Pons (tissue), 1 donor: ENCODE results near the gene SLC35F6.
"Not testable (repeated sequence)": the region's sequence is repeated elsewhere in the genome, so short reads cannot be mapped to it uniquely, and the experiment has no call there.

Experiments used
- DNase-seq: peaks from one replicate; pipeline ENCODE4 v3.0.0-alpha.2; 2016; ENCODE audit warnings: low spot score

SLC35F6 gene

GRCh38 chr2:26784570-26785234 is 20.6 kb downstream of the SLC35F6 start:
- DNase-seq, result no peak

DNA sequence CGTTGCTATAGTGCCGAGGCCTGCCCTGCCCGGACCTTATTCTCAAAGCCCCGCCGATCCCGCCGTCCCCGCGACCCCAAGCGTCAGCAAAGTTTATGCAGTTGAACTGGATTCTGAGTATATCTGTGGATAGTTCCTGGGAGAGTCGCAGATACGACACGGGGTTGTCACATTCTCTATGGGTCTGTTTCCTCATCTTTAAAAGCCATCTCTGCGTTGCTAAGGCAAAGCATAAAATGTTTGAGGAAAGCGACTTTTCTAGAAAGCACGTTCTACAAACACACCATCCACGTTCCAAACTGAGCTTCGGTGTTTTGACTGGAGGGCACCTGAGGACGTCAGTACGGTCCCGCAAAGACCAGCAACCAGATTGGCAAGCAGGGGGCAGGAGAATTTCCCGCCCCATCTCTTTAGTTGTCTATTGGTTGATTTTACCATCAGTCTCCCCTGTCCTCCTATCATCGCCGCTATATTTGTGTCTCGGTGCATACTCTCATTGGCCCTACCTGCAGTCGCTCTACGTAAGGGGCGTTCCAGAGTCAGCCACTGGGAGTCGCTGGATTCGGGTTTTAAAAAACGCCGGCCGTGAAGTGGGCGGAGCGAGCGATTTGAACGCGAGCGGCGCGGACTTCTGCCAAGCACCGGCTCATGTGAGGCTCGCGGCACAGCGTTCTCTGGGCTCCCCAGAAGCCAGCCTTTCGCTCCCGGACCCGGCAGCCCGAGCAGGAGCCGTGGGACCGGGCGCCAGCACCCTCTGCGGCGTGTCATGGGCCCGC is 21.5 kb downstream of the SLC35F6 start, which contains the start of gene CENPA:
CENPA (plus strand) TSS at position 626 of the 776 bp plus-strand sequence; CDS start at position 767, 141 bp downstream.
- DNase-seq, result peak; percentile 100

- DNase-seq, result no peak
Observed at GRCh38 chr2:26786207-26787028, 22.3 kb downstream of the SLC35F6 start.

DNA sequence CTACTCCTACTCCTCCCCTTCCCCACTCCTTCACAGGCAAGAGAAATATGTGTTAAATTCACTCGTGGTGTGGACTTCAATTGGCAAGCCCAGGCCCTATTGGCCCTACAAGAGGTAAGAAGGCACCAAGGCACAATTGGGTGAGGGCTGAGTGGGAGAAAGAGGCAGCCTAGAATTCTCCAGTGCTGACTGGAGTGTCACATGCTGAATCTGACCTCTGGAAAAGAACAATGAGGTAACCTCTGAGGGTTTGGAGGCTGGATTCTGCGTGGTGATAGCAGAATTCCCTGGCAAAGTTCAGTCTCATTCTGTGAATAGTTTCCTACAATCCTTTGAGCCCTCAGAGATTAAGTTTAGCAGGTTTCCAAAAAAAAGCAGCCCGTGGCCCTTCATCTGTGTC is 28.6 kb downstream of the SLC35F6 start:
- DNase-seq, result no peak

DNA sequence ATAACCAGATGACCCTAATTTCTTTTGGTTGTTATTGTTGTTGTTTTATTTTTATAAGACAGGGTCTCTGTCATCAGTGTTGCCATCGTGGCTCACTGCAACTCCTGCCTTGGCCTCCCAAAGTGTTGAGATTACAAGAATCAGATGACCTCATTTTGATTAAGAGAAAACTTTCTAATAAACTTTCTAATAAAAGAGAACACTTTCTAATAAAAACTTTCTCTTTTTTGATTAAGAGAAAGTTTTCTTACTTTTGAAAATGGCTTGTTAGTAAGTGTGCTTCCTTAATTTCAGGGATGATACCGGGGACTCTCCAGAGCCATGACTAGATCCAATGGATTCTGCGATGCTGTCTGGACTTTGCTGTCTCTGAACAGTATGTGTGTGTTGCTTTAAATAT is 29.4 kb downstream of the SLC35F6 start:
- DNase-seq, result no peak

GRCh38 chr2:26795135-26795534 is 31.1 kb downstream of the SLC35F6 start:
- not testable (repeated sequence) for DNase-seq

DNA sequence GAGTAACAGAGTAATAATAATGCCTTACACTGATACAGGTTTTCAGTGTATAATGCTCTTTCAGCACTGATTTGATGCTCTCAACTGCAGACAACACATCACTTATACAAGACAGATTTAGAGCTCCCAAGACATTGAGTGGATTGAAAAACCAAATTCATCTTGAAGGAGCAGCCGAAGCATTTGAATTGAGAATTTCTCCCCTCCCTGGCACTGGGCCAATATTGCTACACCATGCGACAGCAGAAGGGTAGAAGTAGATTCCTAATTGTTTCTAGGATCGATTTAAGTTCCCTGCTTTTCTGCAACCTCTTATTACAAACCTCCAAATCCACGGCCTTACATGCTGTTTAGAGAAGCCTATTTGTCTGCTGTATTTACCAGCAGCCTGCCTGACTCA is 37.2 kb downstream of the SLC35F6 start:
- no peak for DNase-seq

GRCh38 chr2:26801796-26802195 is 37.7 kb downstream of the SLC35F6 start:
- DNase-seq, result no peak

GRCh38 chr2:26805241-26805676 is 41.2 kb downstream of the SLC35F6 start:
- DNase-seq, result no peak

DNA sequence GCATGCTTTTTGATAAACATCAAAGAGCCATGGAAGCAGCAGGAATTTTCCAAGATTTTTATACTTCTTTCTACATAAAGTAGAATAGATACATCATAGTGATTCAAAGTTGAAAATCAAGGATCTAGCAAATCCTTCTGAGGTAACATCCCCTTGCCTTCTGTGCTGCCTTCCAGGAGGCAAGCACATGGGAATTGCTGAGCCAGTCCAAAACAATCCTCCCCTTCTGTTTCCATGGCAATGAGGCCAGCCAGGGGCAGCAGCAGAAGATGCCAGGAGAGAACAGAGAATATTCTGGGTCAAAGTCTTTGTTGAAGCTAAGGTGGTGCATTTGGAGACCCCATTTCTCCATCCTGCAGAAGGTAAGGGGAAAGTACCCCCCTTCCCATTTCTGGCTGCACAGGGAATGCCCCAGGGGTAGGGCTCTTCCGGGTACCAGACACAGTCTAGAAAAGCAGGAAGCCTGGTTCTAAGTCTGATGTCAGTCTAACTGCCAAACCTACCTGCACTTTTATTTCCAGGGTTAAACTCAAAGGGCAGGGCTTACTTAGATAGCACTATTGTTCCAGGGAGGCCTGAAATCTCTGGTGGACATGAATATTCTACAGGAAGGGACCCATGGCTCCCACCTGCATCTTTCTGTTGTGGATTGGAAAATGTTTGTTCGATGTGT is 43.8 kb downstream of the SLC35F6 start:
- no peak for DNase-seq

DNA sequence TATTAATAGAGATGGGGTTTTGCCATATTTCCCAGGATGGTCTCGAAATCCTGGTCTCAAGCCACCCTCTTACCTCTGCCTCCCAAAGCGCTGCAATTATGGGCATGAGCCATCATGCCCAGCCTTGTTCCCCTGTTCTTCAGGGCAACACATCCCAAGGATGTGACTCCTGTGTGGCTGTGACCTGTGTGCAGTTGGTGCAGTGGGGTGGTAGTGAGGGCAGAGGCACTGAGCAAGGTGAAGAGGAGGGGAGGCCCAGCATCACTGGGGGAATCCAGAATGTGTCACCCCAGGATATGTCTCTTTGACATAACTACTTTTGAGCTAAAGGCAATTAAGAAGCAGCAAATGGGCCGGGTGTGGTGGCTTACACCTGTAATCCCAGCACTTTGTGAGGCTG is 45.1 kb downstream of the SLC35F6 start:
- no peak for DNase-seq

GRCh38 chr2:26809876-26810577 is 45.9 kb downstream of the SLC35F6 start:
- peak; percentile 78 for DNase-seq

DNA sequence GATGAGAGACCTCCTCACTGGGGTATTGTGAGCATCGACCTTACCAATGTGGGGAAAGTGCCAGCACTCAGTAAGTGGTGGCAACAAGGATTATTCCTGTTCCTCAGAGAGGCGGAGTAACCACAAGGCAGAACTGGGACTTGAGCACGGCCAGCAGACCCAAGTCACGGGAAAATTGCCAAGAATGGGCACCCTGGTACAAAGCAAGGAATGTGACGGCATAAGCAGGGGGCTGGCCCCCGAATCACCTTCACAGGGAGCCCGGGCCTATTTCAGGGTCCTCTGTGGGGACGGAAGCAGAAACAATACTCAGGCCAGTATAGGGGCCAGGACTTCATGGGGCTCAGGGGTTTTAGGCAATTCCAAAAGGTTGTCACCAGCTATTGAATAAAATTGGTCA is 47.2 kb downstream of the SLC35F6 start:
- DNase-seq, result no peak

GRCh38 chr2:26811791-26812694 is 48.0 kb downstream of the SLC35F6 start:
- no peak for DNase-seq

- DNase-seq, result no peak
Observed at GRCh38 chr2:26812731-26813130, 48.6 kb downstream of the SLC35F6 start.

DNA sequence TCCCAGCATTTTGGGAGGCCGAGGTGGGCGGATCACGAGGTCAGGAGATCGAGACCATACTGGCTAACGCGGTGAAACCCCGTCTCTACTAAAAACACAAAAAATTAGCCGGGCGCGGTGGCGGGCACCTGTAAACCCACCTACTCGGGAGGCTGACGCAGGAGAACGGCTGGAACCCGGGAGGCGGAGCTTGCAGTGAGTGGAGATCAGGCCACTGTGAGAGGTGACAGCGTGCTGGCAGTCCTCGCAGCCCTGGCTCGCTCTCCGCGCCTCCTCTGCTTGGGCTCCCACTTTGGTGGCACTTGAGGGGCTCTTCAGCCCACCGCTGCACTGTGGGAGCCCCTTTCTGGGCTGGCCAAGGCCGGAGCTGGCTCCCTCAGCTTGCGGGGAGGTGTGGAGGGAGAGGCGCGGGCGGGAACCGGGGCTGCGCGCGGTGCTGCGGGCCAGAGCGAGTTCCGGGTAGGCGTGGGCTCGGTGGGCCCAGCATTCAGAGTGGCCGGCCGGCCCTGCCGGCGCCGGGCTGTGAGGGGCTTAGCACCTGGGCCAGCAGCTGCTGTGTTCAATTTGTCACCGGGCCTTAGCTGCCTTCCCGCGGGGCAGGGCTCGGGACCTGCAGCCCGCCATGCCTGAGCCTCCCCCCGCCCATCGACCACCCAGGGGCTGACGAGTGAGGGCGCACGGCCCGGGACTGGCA is 50.1 kb downstream of the SLC35F6 start:
- DNase-seq, result not testable (repeated sequence)

DNA sequence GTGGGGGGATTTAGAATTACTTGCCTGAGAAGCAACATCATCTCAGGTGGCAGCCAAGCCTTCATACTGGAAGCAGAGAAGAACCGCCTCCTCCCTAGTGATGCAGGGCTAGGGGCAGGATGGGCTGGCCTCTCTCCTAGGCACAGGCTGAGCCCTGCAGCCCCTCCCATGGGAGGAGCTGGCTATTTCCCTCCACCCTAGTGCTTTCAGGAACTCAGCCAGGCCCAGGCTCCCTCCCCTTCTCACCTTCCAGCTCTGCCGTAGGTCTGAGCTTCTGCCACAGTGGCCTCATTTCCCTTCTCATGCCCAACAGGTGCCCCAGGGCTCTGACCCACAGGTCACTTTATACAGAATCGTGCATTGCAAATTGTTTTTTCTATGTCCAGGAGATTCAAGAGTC is 52.8 kb downstream of the SLC35F6 start:
- DNase-seq, result no peak

DNA sequence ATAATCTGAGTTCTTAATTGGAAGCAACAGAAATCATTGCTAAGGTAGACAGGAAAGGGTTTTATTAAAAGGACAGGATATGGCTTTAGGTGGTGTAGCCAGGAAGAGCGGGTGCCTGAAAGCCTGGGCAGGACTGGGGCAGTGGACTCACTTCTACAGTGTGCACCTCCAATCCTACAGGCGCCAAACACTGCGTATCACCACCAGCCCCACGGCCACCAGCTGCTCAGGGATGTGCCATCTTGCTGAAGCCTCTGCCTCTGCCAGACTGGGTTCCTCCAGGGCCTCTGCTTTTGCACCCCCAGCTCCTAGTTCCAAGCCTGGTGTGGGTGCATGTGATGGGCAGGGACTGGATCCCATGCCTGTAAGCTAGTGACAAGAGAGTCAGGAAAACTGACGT is 54.2 kb downstream of the SLC35F6 start:
- no peak for DNase-seq

GRCh38 chr2:26818972-26819371 is 54.9 kb downstream of the SLC35F6 start:
- no peak for DNase-seq

DNA sequence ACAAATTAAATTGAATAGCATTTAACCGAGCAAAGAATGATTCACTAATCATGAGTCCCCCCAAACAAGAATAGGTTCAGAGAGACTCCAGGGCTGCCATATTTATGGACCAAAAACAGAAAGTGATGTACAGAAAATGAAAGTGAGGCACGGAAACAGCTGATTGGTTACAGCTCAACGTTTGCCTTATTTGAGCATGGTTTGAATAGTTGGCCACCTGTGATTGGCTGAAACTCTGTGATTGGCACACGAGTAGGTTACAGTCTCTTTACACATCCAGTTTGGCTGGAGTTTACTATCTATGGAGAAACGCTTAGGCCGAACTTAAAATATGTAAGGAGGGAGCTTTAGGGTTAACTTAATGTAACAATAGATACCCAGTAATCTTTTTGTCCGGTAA is 56.8 kb downstream of the SLC35F6 start:
- no peak for DNase-seq
